Head of caudate nucleus (tissue), 42 donors: Measurements from ENCODE around the gene DOCK4.

ENCODE experiments used
- DNase-seq, 42 donors: peaks; one replicate each; pipeline versions ENCODE4 v3.0.0 to v3.0.0-alpha.2; 2020 to 2021; ENCODE audit warnings: mixed read lengths in 7 of 42
- intact Hi-C: fragments of 100-400 bp; cut with DNase I; formaldehyde crosslinking; loops from one replicate; pipeline ENCODE4 v1.15.0; 2022

DOCK4 gene

GRCh38 chr7:111789048-111789320 is 417.2 kb downstream of the DOCK4 start:
- no peak for DNase-seq
- intact Hi-C loops = no loop called here

DNA sequence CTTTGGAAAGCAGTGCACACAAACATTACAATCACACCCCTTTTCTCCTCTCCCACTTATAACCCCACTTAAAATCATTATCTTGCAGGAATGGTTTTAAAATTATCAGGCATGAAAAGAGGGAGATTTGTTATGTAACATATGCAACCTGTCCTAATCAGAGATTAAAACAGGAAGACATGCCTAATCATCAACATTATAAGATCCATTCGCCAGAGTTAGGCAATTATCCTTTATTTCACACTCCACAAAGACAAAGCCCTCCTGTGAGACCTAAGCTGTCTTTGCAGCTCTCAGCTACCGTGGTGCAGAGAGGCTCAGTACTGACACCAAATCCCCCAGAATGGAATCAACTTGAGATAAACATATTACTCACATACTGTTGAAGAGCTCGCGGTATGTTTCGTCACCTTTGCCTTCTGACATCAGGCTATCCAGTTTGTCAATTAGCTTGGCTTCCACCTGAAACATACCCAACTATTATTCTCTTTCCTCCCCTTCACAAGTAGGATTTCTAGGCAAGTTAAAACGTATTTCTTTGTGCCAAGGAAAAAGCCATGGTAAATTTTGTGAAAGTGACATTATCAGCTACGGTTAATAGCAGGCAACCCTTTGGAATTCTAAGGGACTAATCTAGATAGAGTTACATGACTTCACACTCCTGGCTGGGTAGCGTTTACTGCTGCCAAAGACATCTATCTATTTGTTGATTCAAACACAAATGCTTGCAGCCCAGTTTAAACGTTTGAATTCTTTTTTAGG is 417.7 kb downstream of the DOCK4 start:
- peak in 7 of 42 donors; percentile 12 to 48 (median 36) for DNase-seq

GRCh38 chr7:111787741-111788140 is 418.5 kb downstream of the DOCK4 start:
- DNase-seq = no peak
- intact Hi-C loops = no loop called here

More for the DNA sequence above, 417.7 kb downstream of the DOCK4 start:
- intact Hi-C loops = no loop called here

- DNase-seq = no peak
- intact Hi-C loops = no loop called here
These were observed 419.1 kb downstream of the DOCK4 start for GRCh38 chr7:111787099-111787498.

- intact Hi-C loops = no loop called here
- peak in 6 of 42 donors; percentile 42 to 66 (median 47) for DNase-seq
These were observed 421.1 kb downstream of the DOCK4 start for GRCh38 chr7:111785076-111785475.

GRCh38 chr7:111784296-111784695 is 421.9 kb downstream of the DOCK4 start:
- DNase-seq = no peak
- intact Hi-C loops = no loop called here

GRCh38 chr7:111783854-111784253 is 422.3 kb downstream of the DOCK4 start:
- intact Hi-C loops = no loop called here
- DNase-seq = no peak

DNA sequence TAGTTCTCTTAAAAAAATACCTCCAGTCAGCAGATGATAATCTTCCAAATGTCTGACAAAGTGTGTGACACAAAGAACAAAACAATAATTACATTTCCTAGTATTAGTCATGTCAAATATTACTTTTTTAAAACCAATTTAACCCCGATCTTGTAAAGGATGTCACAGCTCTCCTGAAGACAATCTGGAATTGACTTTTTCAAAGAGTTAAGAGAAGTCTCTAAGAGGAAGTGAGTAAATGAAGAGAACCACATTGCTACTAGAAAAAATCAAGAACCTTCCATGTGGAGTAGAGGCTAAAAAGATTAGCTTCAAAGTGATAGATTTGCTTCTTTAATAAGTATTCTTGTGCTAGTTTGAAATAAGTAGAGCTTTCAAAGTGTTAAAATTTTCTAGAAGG is 425.7 kb downstream of the DOCK4 start:
- no peak for DNase-seq
- intact Hi-C loops = no loop called here

GRCh38 chr7:111775206-111775605 is 431.0 kb downstream of the DOCK4 start:
- DNase-seq = no peak
- intact Hi-C loops = no loop called here

DNA sequence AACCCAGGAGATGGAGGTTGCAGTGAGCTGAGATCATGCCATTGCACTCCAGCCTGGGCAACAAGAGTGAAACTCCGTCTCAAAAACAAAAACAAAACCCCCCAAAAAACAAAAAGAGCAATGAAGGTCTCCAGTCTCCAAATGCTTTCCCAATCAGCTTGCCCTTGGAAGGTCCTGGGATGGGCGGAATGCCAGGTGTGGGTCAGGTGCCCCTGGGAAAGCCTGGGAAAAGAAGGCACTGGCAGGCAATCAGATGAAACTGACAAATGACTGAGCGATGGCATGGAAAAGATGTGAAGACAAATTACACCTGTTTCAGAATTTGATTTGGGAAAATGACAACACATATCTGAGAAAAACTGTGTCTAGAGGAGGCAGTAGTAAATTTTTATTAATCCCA is 433.5 kb downstream of the DOCK4 start:
- intact Hi-C loops = no loop called here
- DNase-seq = no peak

GRCh38 chr7:111771638-111772037 is 434.6 kb downstream of the DOCK4 start:
- intact Hi-C loops = no loop called here
- DNase-seq = peak in 2 of 42 donors; percentile 36 to 51

- intact Hi-C loops = no loop called here
- peak in 1 of 42 donors; percentile 53 for DNase-seq
These were observed 436.1 kb downstream of the DOCK4 start for GRCh38 chr7:111770116-111770515.

DNA sequence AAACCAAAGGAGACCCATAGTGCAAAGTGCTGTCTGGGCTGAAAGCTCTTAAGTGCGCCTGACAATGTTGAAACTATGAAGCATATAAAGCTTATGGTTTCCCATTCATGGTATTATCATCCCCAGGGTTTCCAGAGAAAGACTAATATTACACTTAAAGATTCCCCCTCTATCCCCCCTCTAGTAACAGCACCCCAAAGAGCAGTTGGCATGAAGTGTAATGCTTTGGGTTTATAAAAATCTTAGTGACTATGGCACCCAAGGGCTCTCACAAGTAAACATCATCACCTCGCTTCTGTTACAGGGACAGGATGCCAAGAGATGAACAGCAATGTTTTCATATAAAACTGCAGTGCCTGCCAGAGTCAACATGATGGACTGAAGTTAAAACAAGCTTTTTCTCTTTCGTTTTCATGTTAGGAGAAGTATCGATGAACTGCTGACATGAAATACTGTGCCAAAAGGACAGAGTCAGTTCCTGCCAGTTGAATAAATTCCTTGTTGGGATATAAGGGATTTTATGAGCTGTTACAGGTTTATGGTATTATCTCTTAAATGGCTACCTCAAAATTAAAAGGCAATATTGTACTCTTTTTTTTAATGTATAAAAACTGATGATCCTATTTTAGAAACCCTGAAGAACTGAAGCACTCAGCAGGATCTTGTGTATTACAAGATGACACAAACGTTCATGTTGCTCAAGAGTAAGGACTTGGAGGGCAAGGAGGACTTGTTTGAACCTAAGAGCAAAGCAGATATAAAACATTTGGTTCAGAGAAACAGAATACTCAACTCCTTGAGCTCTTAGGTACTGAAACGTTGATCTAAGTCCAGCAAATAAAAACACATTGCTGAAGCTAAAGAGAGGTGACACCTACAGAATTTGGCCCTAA is 440.2 kb downstream of the DOCK4 start:
- no peak for DNase-seq
- intact Hi-C loops = no loop called here

DNA sequence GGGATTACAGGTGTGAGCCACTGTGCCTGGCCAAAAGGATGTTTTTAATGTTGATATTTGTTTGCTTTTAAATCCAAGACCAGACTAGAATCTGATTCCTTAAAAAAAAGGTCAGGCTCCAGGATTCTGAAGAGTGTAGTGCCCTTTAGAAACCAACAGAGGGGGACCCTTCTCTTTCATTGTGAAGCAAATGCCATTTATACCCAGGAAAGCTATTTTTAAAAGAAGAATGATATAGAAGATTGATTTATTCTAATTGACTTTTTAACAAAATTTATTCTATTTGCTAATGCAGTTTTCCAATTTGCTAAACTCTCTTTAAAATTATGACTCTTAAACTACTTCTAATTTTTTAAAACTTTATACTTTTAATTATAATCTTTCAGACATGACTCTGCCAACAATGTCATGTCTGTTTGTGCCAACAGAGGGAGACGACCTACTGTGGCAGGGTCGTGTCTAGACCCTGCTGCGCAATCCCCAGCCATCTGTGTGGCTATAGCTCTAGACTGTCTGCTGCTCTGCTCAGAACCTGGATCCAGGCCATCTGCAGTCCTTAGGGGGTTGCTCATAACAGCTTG is 442.9 kb downstream of the DOCK4 start:
- no peak for DNase-seq
- intact Hi-C loops = no loop called here

DNA sequence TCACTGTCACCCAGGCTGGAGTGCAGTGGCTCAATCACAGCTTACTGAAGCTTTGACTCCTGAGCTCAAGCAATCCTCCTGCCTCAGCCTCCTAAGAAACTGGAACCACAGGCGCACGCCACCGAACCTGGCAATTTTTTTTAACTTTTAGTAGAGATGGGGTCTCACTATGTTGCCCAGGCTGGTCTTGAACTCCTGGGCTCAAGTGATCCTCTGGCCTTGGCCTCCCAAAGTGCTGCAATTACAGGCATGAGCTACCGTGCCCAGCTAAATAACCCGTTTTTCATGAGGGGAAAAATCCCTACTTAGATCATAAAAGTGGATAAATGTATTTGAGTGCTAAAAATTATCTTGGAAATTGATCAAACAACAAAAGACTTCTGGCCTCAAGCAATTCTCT is 443.4 kb downstream of the DOCK4 start:
- no peak for DNase-seq
- intact Hi-C loops = no loop called here

DNA sequence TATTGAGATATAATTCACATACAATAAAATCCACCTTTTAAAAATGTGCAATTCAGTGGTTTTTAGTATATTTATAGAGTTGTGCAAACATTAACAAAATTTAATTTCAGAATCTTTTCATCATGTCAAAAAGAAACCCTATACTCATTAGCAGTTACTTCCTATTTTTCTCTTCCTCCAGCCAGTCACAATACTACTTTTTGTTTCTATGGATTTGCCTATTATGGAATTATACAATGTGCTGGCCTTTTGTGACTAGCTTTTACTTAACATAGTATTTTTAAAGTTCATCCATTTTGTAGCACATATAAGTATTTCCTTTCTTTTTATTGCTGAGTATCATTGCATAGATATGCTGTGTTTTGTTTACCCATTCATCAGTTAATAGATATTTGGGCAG is 444.0 kb downstream of the DOCK4 start:
- intact Hi-C loops = no loop called here
- no peak for DNase-seq

DNA sequence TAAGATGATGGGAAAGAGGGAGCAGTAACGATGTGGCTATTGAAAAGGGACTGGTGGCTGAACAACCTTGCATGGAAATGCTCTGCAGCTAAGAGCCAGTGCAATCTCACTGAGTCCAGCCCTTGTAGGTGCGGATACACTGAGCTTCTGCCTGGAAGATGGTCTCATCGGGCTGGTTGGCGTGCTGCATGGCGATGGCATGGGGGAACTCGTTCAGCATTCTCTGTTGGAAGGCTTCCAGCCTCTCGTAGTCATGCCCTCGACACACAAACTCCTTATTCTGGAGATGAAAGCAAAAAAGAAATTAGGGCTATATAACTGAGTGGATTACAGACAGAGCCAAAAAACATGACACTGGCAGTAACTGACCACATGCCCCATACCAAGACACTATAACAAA is 446.2 kb downstream of the DOCK4 start:
- DNase-seq = peak in 6 of 42 donors; percentile 35 to 73 (median 45)
- intact Hi-C loops = no loop called here

GRCh38 chr7:111758332-111758731 is 447.9 kb downstream of the DOCK4 start:
- intact Hi-C loops = loop anchor here (10.0 kb wide), 1 partner anchor 446 kb away; the partner anchor contains the start of genes DOCK4 and ZNF277
- DNase-seq = no peak

DNA sequence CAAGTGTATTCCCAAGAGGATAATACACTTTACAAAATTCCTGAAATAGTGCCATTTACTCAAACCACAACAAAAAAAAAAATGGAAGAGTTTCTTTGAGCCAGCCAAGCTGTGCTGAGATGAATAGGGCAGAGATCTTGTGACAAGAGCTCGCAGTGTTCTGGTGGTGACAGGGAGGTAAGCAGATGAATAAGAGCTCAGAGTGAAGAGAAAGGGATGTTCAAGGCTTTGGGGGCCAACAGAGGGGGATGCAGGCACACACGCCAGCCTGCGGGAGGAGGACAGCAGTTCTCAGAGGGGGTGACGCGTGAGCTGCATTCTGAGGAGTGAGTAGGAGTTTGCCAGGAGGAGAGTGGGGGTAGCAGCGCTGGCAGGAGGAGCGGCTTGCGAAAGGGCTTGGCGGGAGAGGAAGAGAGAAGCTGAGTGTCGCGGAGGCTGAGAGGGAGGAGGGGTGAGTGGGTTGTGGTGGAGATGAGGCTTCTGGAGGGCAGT is 449.5 kb downstream of the DOCK4 start:
- intact Hi-C loops = loop anchor here (10.0 kb wide), 1 partner anchor 448 kb away; the partner anchor contains the start of genes DOCK4 and ZNF277
- DNase-seq = peak; percentile 65 to 97 (median 90)

DNA sequence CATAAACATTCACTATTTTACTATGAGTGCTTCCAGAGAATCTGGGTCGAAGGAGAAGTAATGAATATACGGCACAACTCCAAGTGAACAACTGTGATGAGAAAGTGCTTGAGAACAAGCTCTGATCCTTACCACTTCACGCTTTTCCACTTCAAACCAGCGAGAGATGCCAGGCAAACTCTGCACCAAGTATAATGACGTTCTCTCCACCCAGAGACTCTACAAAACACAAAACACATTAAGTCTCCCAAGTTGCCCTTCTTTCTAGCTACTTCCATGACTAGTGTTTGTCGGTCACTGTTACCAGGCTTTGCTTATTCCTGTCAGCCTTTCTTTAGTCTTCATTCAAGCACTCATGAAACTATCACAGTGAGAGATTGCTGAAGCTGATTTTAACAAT is 450.8 kb downstream of the DOCK4 start:
- intact Hi-C loops = loop anchor here (10.0 kb wide), 1 partner anchor 449 kb away; the partner anchor contains the start of genes DOCK4 and ZNF277

More for the DNA sequence above, 450.8 kb downstream of the DOCK4 start:
- no peak for DNase-seq
